ENCODE measurements around the gene IKZF2. TPM values are rescaled to one million over a fixed set of nuclear protein-coding genes. Genes with fewer than 3 reads are reported as not detected.

Gene IKZF2
- polyA plus RNA-seq, 2 of the 4 experiments (the other 2 are of a cell fraction), result 0.17 to 0.44 TPM

DNA sequence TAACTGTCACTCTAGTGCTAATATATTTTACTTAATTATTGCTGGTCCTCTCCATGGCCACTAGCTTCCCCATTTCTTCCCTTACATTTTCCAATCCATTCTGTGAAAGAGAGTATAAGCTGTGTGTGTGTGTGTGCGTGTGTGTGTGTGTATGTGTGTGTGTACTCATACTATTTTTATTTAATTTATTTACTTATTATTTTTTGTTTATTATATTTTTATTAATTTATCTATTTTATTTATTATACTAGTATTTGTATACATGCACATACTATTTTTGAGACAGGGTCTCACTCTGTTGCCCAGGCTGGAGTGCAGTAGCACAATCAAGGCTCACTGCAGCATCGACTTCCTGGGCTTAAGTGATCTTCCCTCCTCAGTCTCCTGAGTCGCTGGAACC, 59.6 kb downstream of the IKZF2 start:
- Histone ChIP-seq H3K9me3 (no peaks in the 10 kb centered on the region), H3K4me1 (peaks cover 2% of the 10 kb centered on the region; the same call in 2 of the 3 replicates), H3K4me2 (no peak overlapping the region), H3K27ac (no peak overlapping the region), H3K4me3 (no peak overlapping the region)
- FAIRE-seq (no peak), ATAC-seq (no peak), DNase-seq (ENCODE audit: low read depth in 1 of 2, low spot score in 1 of 2) (no peak)
- TF ChIP-seq TFCP2L1 (CRISPR knock-in tag; IDR thresholded peaks at IDR 0.05) (no peak), FOSL2 (IDR thresholded peaks at IDR 0.05) (no peak), FOSL2 (CRISPR knock-in tag; IDR thresholded peaks at IDR 0.05) (no peak), POLR2AphosphoS2 (conservative IDR thresholded peaks at IDR 0.05; ENCODE audit: low read length) (no peak), TP53 (CRISPR knock-in tag; IDR thresholded peaks at IDR 0.05) (no peak), RARB (CRISPR knock-in tag; IDR thresholded peaks at IDR 0.05) (no peak), NR3C1 (IDR thresholded peaks at IDR 0.05) (no peak), EP300 (IDR thresholded peaks at IDR 0.05) (no peak), CHD4 (IDR thresholded peaks at IDR 0.05; ENCODE audit: borderline replicate concordance) (no peak), RFX5 (IDR thresholded peaks at IDR 0.05) (no peak), ZFP36 (IDR thresholded peaks at IDR 0.05; ENCODE audit: borderline replicate concordance, partially characterized antibody) (no peak), KDM5A (IDR thresholded peaks at IDR 0.05) (no peak), CEBPB (IDR thresholded peaks at IDR 0.05) (no peak), GATA3 (IDR thresholded peaks at IDR 0.05; ENCODE audit: borderline replicate concordance) (no peak), ZNF302 (CRISPR knock-in tag; IDR thresholded peaks at IDR 0.05) (no peak), PHF8 (IDR thresholded peaks at IDR 0.05; ENCODE audit: borderline replicate concordance, low read depth) (no peak), MYC (IDR thresholded peaks at IDR 0.05; ENCODE audit: borderline replicate concordance, low read length) (no peak)
- TF ChIP-seq, protein P1, sequence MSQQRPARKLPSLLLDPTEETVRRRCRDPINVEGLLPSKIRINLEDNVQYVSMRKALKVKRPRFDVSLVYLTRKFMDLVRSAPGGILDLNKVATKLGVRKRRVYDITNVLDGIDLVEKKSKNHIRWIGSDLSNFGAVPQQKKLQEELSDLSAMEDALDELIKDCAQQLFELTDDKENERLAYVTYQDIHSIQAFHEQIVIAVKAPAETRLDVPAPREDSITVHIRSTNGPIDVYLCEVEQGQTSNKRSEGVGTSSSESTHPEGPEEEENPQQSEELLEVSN (IDR thresholded peaks at IDR 0.05; ENCODE audit: borderline replicate concordance, low read depth), result no peak
- TF ChIP-seq, protein P2, sequence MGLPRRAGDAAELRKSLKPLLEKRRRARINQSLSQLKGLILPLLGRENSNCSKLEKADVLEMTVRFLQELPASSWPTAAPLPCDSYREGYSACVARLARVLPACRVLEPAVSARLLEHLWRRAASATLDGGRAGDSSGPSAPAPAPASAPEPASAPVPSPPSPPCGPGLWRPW (IDR thresholded peaks at IDR 0.05), result no peak
- TF ChIP-seq, protein P3, sequence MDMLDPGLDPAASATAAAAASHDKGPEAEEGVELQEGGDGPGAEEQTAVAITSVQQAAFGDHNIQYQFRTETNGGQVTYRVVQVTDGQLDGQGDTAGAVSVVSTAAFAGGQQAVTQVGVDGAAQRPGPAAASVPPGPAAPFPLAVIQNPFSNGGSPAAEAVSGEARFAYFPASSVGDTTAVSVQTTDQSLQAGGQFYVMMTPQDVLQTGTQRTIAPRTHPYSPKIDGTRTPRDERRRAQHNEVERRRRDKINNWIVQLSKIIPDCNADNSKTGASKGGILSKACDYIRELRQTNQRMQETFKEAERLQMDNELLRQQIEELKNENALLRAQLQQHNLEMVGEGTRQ (IDR thresholded peaks at IDR 0.05), result no peak
- TF ChIP-seq, protein P4, sequence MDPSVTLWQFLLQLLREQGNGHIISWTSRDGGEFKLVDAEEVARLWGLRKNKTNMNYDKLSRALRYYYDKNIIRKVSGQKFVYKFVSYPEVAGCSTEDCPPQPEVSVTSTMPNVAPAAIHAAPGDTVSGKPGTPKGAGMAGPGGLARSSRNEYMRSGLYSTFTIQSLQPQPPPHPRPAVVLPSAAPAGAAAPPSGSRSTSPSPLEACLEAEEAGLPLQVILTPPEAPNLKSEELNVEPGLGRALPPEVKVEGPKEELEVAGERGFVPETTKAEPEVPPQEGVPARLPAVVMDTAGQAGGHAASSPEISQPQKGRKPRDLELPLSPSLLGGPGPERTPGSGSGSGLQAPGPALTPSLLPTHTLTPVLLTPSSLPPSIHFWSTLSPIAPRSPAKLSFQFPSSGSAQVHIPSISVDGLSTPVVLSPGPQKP (IDR thresholded peaks at IDR 0.05; ENCODE audit: low read depth, low read length), result no peak
- ChIA-PET POLR2A (no interaction called here), CTCF (interaction anchor here (0.9 kb wide), 1 partner anchor 9 kb away, joined by 3 read pairs; no protein-coding TSS in a partner anchor)
- 30% methylated on average over 3 of the region's 3 CpGs for WGBS (ENCODE audit: missing lambda C conversion rate)

DNA sequence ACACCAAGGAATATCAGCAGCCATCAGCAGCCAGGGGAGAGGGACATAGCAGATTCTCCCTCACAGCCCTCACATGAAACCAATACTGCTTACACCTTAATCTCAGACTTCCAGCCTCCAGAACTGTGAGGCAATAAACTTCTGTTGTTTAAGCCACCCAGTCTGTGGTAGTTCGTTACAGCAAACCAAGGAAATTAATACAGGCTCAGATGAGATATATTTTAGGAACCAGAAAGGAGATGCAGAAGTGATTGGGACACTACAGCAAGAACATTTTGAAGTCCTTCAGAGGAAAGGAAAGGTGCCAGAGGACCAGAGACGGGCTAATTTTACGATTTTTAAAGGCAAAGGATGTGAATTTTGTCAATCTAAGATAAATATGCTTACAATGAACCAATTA, 60.6 kb downstream of the IKZF2 start:
- Histone ChIP-seq H3K9me3 (no peaks in the 10 kb centered on the region), H3K4me1 (peaks cover 12% of the 10 kb centered on the region), H3K4me2 (no peak overlapping the region), H3K4me3 (no peak overlapping the region), H3K27ac (no peak overlapping the region)
- ATAC-seq (no peak), FAIRE-seq (no peak), DNase-seq (ENCODE audit: low read depth in 1 of 2, low spot score in 1 of 2) (no peak)
- 16% methylated on average over 3 of the region's 3 CpGs for WGBS (ENCODE audit: missing lambda C conversion rate)
- CTCF ChIA-PET, result no interaction called here
- POLR2A ChIA-PET, result no interaction called here
- no peak for TF ChIP-seq RARB (CRISPR knock-in tag; IDR thresholded peaks at IDR 0.05)
- TF ChIP-seq, protein P3 (IDR thresholded peaks at IDR 0.05), result no peak
- no peak for TF ChIP-seq EHF (CRISPR knock-in tag; IDR thresholded peaks at IDR 0.05)
- TF ChIP-seq FOSL2 (IDR thresholded peaks at IDR 0.05), result no peak
- TF ChIP-seq FOSL2 (CRISPR knock-in tag; IDR thresholded peaks at IDR 0.05), result no peak
- TF ChIP-seq HOXB5 (CRISPR knock-in tag; IDR thresholded peaks at IDR 0.05), result no peak
- TF ChIP-seq RAD21 (conservative IDR thresholded peaks at IDR 0.05 in 1 of 2, IDR thresholded peaks at IDR 0.05 in 1 of 2), result no peak
- TF ChIP-seq EP300 (IDR thresholded peaks at IDR 0.05), result no peak
- no peak for TF ChIP-seq HOXB13 (CRISPR knock-in tag; IDR thresholded peaks at IDR 0.05; ENCODE audit: low read depth)
- TF ChIP-seq, protein P5, sequence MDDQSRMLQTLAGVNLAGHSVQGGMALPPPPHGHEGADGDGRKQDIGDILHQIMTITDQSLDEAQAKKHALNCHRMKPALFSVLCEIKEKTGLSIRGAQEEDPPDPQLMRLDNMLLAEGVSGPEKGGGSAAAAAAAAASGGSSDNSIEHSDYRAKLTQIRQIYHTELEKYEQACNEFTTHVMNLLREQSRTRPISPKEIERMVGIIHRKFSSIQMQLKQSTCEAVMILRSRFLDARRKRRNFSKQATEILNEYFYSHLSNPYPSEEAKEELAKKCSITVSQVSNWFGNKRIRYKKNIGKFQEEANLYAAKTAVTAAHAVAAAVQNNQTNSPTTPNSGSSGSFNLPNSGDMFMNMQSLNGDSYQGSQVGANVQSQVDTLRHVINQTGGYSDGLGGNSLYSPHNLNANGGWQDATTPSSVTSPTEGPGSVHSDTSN (IDR thresholded peaks at IDR 0.05), result no peak
- no peak for TF ChIP-seq JUN (IDR thresholded peaks at IDR 0.05)
- no peak for TF ChIP-seq GATA3 (IDR thresholded peaks at IDR 0.05; ENCODE audit: borderline replicate concordance)
- TF ChIP-seq, protein P1 (IDR thresholded peaks at IDR 0.05; ENCODE audit: borderline replicate concordance, low read depth), result no peak
- TF ChIP-seq POLR2A (IDR thresholded peaks at IDR 0.05; ENCODE audit: low read length), result no peak
- TF ChIP-seq HEYL (CRISPR knock-in tag; IDR thresholded peaks at IDR 0.05), result no peak
- TF ChIP-seq CHD4 (IDR thresholded peaks at IDR 0.05; ENCODE audit: borderline replicate concordance), result no peak
